ENCODE data around the gene ZMIZ1.

Gene ZMIZ1

GRCh38 chr10:79264942-79265341, 196.2 kb downstream of the ZMIZ1 start:
- no peak overlapping the region for H3K4me2 ChIP-seq
- no peak for TF ChIP-seq CTCF (conservative IDR thresholded peaks at IDR 0.05; ENCODE audit: low read depth, low read length)

GRCh38 chr10:79266084-79266483, 197.3 kb downstream of the ZMIZ1 start:
- Histone ChIP-seq H3K27ac (no peak overlapping the region), H2AFZ (ENCODE audit: low read depth) (no peak overlapping the region), H4K20me1 (ENCODE audit: insufficient read depth) (peaks cover 5% of the 10 kb centered on the region; the same call in 1 of the 2 replicates), H3K9ac (no peak overlapping the region), H3K27me3 (ENCODE audit: insufficient read depth, low read depth) (no peaks in the 10 kb centered on the region), H3K36me3 (ENCODE audit: insufficient read depth) (no peaks in the 10 kb centered on the region), H3K4me1 (ENCODE audit: low read depth, poor library complexity, severe bottlenecking) (peaks cover 24% of the 10 kb centered on the region), H3K4me3 (IDR thresholded peaks at IDR 0.05; ENCODE audit: insufficient read depth, low read depth, low read length) (no peak overlapping the region), H3K79me2 (ENCODE audit: insufficient read depth, low read depth) (peaks cover 61% of the 10 kb centered on the region), H3K4me2 (no peak overlapping the region)
- TF ChIP-seq CTCF (conservative IDR thresholded peaks at IDR 0.05; ENCODE audit: low read depth, low read length), result no peak

More at GRCh38 chr10:79264942-79265341, 196.2 kb downstream of the ZMIZ1 start:
- no peak overlapping the region for H3K9ac ChIP-seq
- no peak overlapping the region for H3K4me3 ChIP-seq (IDR thresholded peaks at IDR 0.05; ENCODE audit: insufficient read depth, low read depth, low read length)
- H3K79me2 ChIP-seq (ENCODE audit: insufficient read depth, low read depth), result peaks cover 62% of the 10 kb centered on the region
- no peak overlapping the region for H3K27ac ChIP-seq
- H3K4me1 ChIP-seq (ENCODE audit: low read depth, poor library complexity, severe bottlenecking), result peaks cover 26% of the 10 kb centered on the region
- peaks cover 5% of the 10 kb centered on the region; the same call in 1 of the 2 replicates for H4K20me1 ChIP-seq (ENCODE audit: insufficient read depth)
- no peak overlapping the region for H2AFZ ChIP-seq (ENCODE audit: low read depth)
- H3K27me3 ChIP-seq (ENCODE audit: insufficient read depth, low read depth), result no peaks in the 10 kb centered on the region
- H3K36me3 ChIP-seq (ENCODE audit: insufficient read depth), result no peaks in the 10 kb centered on the region

GRCh38 chr10:79266543-79267312, 198.0 kb downstream of the ZMIZ1 start:
- Histone ChIP-seq H3K4me3 (IDR thresholded peaks at IDR 0.05; ENCODE audit: insufficient read depth, low read depth, low read length) (no peak overlapping the region), H3K27me3 (ENCODE audit: insufficient read depth, low read depth) (no peaks in the 10 kb centered on the region), H3K36me3 (ENCODE audit: insufficient read depth) (no peaks in the 10 kb centered on the region), H3K4me1 (ENCODE audit: low read depth, poor library complexity, severe bottlenecking) (peaks cover 24% of the 10 kb centered on the region), H3K27ac (no peak overlapping the region), H3K79me2 (ENCODE audit: insufficient read depth, low read depth) (peaks cover 66% of the 10 kb centered on the region), H3K9ac (no peak overlapping the region), H3K4me2 (no peak overlapping the region), H2AFZ (ENCODE audit: low read depth) (no peak overlapping the region), H4K20me1 (ENCODE audit: insufficient read depth) (peaks cover 5% of the 10 kb centered on the region; the same call in 1 of the 2 replicates)
- TF ChIP-seq CTCF (conservative IDR thresholded peaks at IDR 0.05; ENCODE audit: low read depth, low read length), result no peak

DNA sequence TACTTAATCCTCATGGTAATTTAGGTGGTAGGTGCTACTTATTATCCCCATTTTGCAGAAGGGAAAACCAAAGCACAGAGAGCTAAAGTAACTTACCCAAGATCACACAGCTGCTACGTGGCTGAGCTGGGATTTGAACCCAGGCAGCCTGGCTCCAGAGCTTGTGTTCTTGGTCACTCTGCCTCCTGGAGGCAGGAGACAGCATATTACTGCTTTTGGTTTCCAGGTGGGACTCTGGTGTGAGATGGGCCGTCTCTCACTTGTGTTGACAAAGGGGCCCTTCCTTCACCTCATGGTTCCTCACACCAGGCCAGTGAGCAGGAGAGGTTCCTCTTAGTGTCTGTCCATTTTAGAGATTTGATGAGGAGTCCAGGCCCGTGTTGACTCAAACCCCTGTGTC, 198.7 kb downstream of the ZMIZ1 start:
- H3K79me2 ChIP-seq (ENCODE audit: insufficient read depth, low read depth), result peaks cover 67% of the 10 kb centered on the region
- H3K27me3 ChIP-seq (ENCODE audit: insufficient read depth, low read depth), result no peaks in the 10 kb centered on the region
- no peaks in the 10 kb centered on the region for H3K36me3 ChIP-seq (ENCODE audit: insufficient read depth)
- no peak overlapping the region for H2AFZ ChIP-seq (ENCODE audit: low read depth)
- no peak overlapping the region for H3K4me3 ChIP-seq (IDR thresholded peaks at IDR 0.05; ENCODE audit: insufficient read depth, low read depth, low read length)
- H3K4me2 ChIP-seq, result no peak overlapping the region
- H3K27ac ChIP-seq, result no peak overlapping the region
- no peak overlapping the region for H3K9ac ChIP-seq
- 0 out of 2 replicates have a peak, but pooled peaks cover 5% of the 10 kb centered on the region for H4K20me1 ChIP-seq (ENCODE audit: insufficient read depth)
- peaks cover 17% of the 10 kb centered on the region for H3K4me1 ChIP-seq (ENCODE audit: low read depth, poor library complexity, severe bottlenecking)
- TF ChIP-seq CTCF (conservative IDR thresholded peaks at IDR 0.05; ENCODE audit: low read depth, low read length), result no peak

All from KMS-11 (cell line).